Liver (tissue), 9 donors: Measurements from ENCODE around the gene FBXO8. TPM values are rescaled to one million over a fixed set of nuclear protein-coding genes. Genes with fewer than 3 reads are reported as not detected.
A peak's percentile ranks its signal among the peaks of the same experiment; 100 is the strongest.

Experiments used
- DNase-seq: peaks from one replicate; pipeline ENCODE4 v3.0.0-alpha.2; 2017; ENCODE audit warnings: low spot score
- H3K27ac ChIP-seq, 2 donors: one replicate each; pipeline ENCODE4 v1.7.0; 2013; ENCODE audit warnings: inconsistent platforms in 2 of 2, low read length in 2 of 2, control low read depth in 1 of 2, low read depth in 1 of 2, mild to moderate bottlenecking in 1 of 2
- H3K27me3 ChIP-seq, 4 donors: one replicate each; pipeline versions ENCODE4 v1.6.1 to v1.7.0; 2013; ENCODE audit warnings: low read length in 3 of 4, inconsistent platforms in 1 of 4, mild to moderate bottlenecking in 1 of 4, moderate library complexity in 1 of 4; ENCODE audit not compliant: control insufficient read depth in 4 of 4, insufficient read depth in 4 of 4
- H3K36me3 ChIP-seq, 4 donors: one replicate each; pipeline versions ENCODE4 v1.6.1 to v1.7.0; 2013; ENCODE audit warnings: low read length in 3 of 4, mild to moderate bottlenecking in 3 of 4, low read depth in 1 of 4, moderate library complexity in 1 of 4; ENCODE audit not compliant: control insufficient read depth in 4 of 4, insufficient read depth in 3 of 4
- H3K4me1 ChIP-seq, 4 donors: one replicate each; pipeline versions ENCODE4 v1.6.1 to v1.7.0; 2013; ENCODE audit warnings: low read length in 3 of 4, mild to moderate bottlenecking in 3 of 4, moderate library complexity in 1 of 4; ENCODE audit not compliant: control insufficient read depth in 4 of 4, insufficient read depth in 4 of 4
- H3K4me3 ChIP-seq, 3 donors: one replicate each; pipeline versions ENCODE4 v1.6.1 to v1.7.0; 2013; ENCODE audit warnings: low read length in 3 of 3, control low read depth in 1 of 3, low read depth in 1 of 3, mild to moderate bottlenecking in 1 of 3
- H3K9ac ChIP-seq, 2 donors: one replicate each; pipeline ENCODE4 v1.7.0; 2013; ENCODE audit warnings: low read length in 2 of 2, mild to moderate bottlenecking in 2 of 2, moderate library complexity in 2 of 2, control low read depth in 1 of 2, low read depth in 1 of 2
- H3K9me3 ChIP-seq, 4 donors: one replicate each; pipeline versions ENCODE4 v1.6.1 to v1.7.0; 2013; ENCODE audit warnings: low read length in 3 of 4; ENCODE audit not compliant: control insufficient read depth in 4 of 4
- CTCF ChIP-seq: fragments of 150-350 bp; IDR thresholded peaks from 2 replicates; pipeline ENCODE4 v1.5.1; 2017; ENCODE audit warnings: improper control_type of control experiment, low read depth, low read length; ENCODE audit not compliant: missing input control
- HNF4A ChIP-seq, 2 donors: conservative IDR thresholded peaks; 2 replicates each; pipeline ENCODE4 v1.6.1; 2016; ENCODE audit warnings: antibody characterized with exemption in 2 of 2, mild to moderate bottlenecking in 2 of 2
- HNF4G ChIP-seq: IDR thresholded peaks from 2 replicates; pipeline ENCODE4 v1.6.1; 2016; ENCODE audit warnings: antibody characterized with exemption
- JUND ChIP-seq, 2 donors: IDR thresholded peaks; 2 replicates each; pipeline ENCODE4 v1.6.1; 2016; ENCODE audit warnings: antibody characterized with exemption in 2 of 2
- MAX ChIP-seq: IDR thresholded peaks from 2 replicates; pipeline ENCODE4 v1.6.1; 2016; ENCODE audit warnings: antibody characterized with exemption
- NR2F2 ChIP-seq: IDR thresholded peaks from 2 replicates; pipeline ENCODE4 v1.6.1; 2016; ENCODE audit warnings: antibody characterized with exemption
- REST ChIP-seq: IDR thresholded peaks from 2 replicates; pipeline ENCODE4 v1.6.1; 2016; ENCODE audit warnings: antibody characterized with exemption, mild to moderate bottlenecking
- YY1 ChIP-seq: IDR thresholded peaks from 2 replicates; pipeline ENCODE4 v1.6.1; 2016; ENCODE audit warnings: antibody characterized with exemption, mild to moderate bottlenecking
- ZBTB33 ChIP-seq: IDR thresholded peaks from 2 replicates; pipeline ENCODE4 v1.6.1; 2016; ENCODE audit warnings: antibody characterized with exemption
- WGBS: extraction: QIAGEN DNeasy Blood & Tissue Kit; methylation state at CpG from one replicate; pipeline ENCODE4 v1.1.7; 2013; 5-methylcytosine and 5-hydroxymethylcytosine counted together
- polyA plus RNA-seq, 2 donors: library from polyadenylated mRNA; stranded (reverse) in 1 of 2; unstranded in 1 of 2; fragments of 200-250 nt in 1 of 2; fragments of >200 nt in 1 of 2; fragmentation: Nextera tagmentation in 1 of 2; extraction: Ambion mirVana in 1 of 2; gene quantifications; one replicate each; pipeline versions ENCODE4 v1.2.1 to v1.2.3, GENCODE V29; 2013 to 2015
- total RNA-seq, 2 donors: library from RNA; depleted of rRNA; stranded (reverse); fragments of >200 nt; gene quantifications; one replicate each; pipeline ENCODE4 v1.2.3, GENCODE V29; 2014
- donor health status: healthy.
- donor health status: healthy.
- donor health status: healthy.
- donor health status: healthy.
- donor health status: healthy.

Gene FBXO8
- total and polyA plus RNA-seq, 4 donors: 15.0 to 56.1 (median 35.1) TPM

GRCh38 chr4:174222266-174222872 lies 61.1 kb downstream of the FBXO8 start (continued):
- TF ChIP-seq REST: no peak

GRCh38 chr4:174218127-174218790 lies 65.2 kb downstream of the FBXO8 start:
- no peak for DNase-seq
- Histone ChIP-seq H3K4me3 (peak overlapping the region in 1 of 3 donors; percentile 42), H3K4me1 (peaks cover 5 to 32% (median 19%) of the 10 kb centered on the region in 4 donors), H3K27me3 (peaks cover 0 to 38% (median 21%) of the 10 kb centered on the region in 4 donors), H3K27ac (peak overlapping the region in 1 of 2 donors; percentile 71), H3K9me3 (peaks cover 0 to 6% (median 0%) of the 10 kb centered on the region in 4 donors), H3K9ac (no peak overlapping the region), H3K36me3 (no peaks in the 10 kb centered on the region)
- TF ChIP-seq CTCF (no peak), JUND (IDR thresholded peaks at IDR 0.05) (no peak), MAX (no peak), HNF4A (conservative IDR thresholded peaks at IDR 0.05) (no peak), YY1 (no peak), ZBTB33 (no peak)
- WGBS: 12% methylated on average over 26 of the region's 26 CpGs

GRCh38 chr4:174217273-174218126 lies 66.0 kb downstream of the FBXO8 start:
- Histone ChIP-seq H3K36me3 (no peaks in the 10 kb centered on the region), H3K4me1 (peaks cover 5 to 32% (median 19%) of the 10 kb centered on the region in 4 donors), H3K9me3 (peaks cover 0 to 6% (median 0%) of the 10 kb centered on the region in 4 donors), H3K27ac (peak overlapping the region in 1 of 2 donors; percentile 71), H3K4me3 (peak overlapping the region in 2 of 3 donors; percentile 17 to 42), H3K27me3 (peaks cover 0 to 40% (median 23%) of the 10 kb centered on the region in 4 donors), H3K9ac (no peak overlapping the region)
- TF ChIP-seq MAX: no peak
- TF ChIP-seq NR2F2: no peak
- no peak for TF ChIP-seq HNF4G
- TF ChIP-seq JUND (IDR thresholded peaks at IDR 0.05): no peak
- no peak for DNase-seq
- 5% methylated on average over 41 of the region's 41 CpGs for WGBS
